ENCODE measurements around the gene ANKRD30B. TPM values are rescaled to one million over a fixed set of nuclear protein-coding genes. Genes with fewer than 3 reads are reported as not detected.

The ANKRD30B gene
- total and polyA plus RNA-seq, 9 donors = 0.04 to 0.11 TPM; not detected in 7

- 84 to 91% (median 85%) methylated on average over 1 of the region's 1 CpG for WGBS, 3 donors
- H3K9me3 ChIP-seq = no peaks in the 10 kb centered on the region
- intact Hi-C loops (cut with DNase I) = no loop called here
- H3K27me3 ChIP-seq = no peaks in the 10 kb centered on the region
- no peak for TF ChIP-seq POLR2A (IDR thresholded peaks at IDR 0.05)
- TF ChIP-seq, protein P1, sequence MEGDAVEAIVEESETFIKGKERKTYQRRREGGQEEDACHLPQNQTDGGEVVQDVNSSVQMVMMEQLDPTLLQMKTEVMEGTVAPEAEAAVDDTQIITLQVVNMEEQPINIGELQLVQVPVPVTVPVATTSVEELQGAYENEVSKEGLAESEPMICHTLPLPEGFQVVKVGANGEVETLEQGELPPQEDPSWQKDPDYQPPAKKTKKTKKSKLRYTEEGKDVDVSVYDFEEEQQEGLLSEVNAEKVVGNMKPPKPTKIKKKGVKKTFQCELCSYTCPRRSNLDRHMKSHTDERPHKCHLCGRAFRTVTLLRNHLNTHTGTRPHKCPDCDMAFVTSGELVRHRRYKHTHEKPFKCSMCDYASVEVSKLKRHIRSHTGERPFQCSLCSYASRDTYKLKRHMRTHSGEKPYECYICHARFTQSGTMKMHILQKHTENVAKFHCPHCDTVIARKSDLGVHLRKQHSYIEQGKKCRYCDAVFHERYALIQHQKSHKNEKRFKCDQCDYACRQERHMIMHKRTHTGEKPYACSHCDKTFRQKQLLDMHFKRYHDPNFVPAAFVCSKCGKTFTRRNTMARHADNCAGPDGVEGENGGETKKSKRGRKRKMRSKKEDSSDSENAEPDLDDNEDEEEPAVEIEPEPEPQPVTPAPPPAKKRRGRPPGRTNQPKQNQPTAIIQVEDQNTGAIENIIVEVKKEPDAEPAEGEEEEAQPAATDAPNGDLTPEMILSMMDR (IDR thresholded peaks at IDR 0.05) = no peak
- TF ChIP-seq EP300 (IDR thresholded peaks at IDR 0.05) = no peak
- no peak overlapping the region for H3K4me3 ChIP-seq
- no peak for DNase-seq
- H3K27ac ChIP-seq = no peak overlapping the region
- no peaks in the 10 kb centered on the region for H3K4me1 ChIP-seq (ENCODE audit: insufficient read depth)
- no peaks in the 10 kb centered on the region for H3K36me3 ChIP-seq
Measured at GRCh38 chr18:14900435-14900834, 152.5 kb downstream of the ANKRD30B start.

Small RNA genes lying within 50 kb of the gene (microRNA-seq; reads per million reads assigned to microRNA genes)
- gene MIR3156-2 = 0 reads per million in 3 donors

Small RNA genes lying within 50 kb of the gene (small RNA-seq; reads per million reads assigned to genes)
- gene MIR3156-2 (not detected), gene RNU6-1210P (not detected)

Other genes with a start within 250 kb of the ANKRD30B start
- not detected for gene POTEC, start 204.6 kb upstream of the ANKRD30B start, total RNA-seq
- gene POTEC, start 204.6 kb upstream of the ANKRD30B start, polyA plus RNA-seq = not detected